ENCODE data around the gene MIF4GD.
"Not testable (repeated sequence)": the region's sequence is repeated elsewhere in the genome, so short reads cannot be mapped to it uniquely, and the experiment has no call there.

MIF4GD gene

GRCh38 chr17:75260641-75261335 is 10.2 kb downstream of the MIF4GD start:
- DNase-seq = peak in 1 of 3 donors; percentile 65
- Histone ChIP-seq H3K4me1 (ENCODE audit: control extremely low read depth in 1 of 4, control insufficient read depth in 4 of 4, insufficient read depth in 4 of 4, low read length in 3 of 4) (peaks cover 10 to 40% (median 28%) of the 10 kb centered on the region in 4 experiments), H3K9me3 (ENCODE audit: control extremely low read depth in 1 of 5, control insufficient read depth in 4 of 5, insufficient read depth in 2 of 5, low read depth in 1 of 5, low read length in 4 of 5) (no peaks in the 10 kb centered on the region), H3K4me3 (ENCODE audit: control insufficient read depth in 1 of 7, extremely low read depth in 1 of 7, insufficient read depth in 4 of 7, low read depth in 2 of 7, low read length in 6 of 7) (peak overlapping the region; percentile 77 to 99 (median 91)), H3K36me3 (ENCODE audit: control insufficient read depth in 4 of 4, insufficient read depth in 4 of 4, low read length in 3 of 4) (peaks cover 0 to 19% (median 14%) of the 10 kb centered on the region in 4 experiments), H3K27ac (ENCODE audit: insufficient read depth in 1 of 2, low read depth in 1 of 2, low read length in 2 of 2, poor library complexity in 1 of 2, severe bottlenecking in 2 of 2) (peak overlapping the region; percentile 99 to 100), H3K27me3 (replicated peaks in 2 of 5; ENCODE audit: control insufficient read depth in 4 of 5, insufficient read depth in 5 of 5, low read length in 4 of 5) (no peaks in the 10 kb centered on the region)
- WGBS (ENCODE audit: insufficient coverage) = 2% methylated on average over 14 of the region's 31 CpGs
- CTCF ChIA-PET = interaction anchor here (0.6 to 5.1 kb wide), 10 partner anchors 11 to 256 kb away, joined by 3 to 40 read pairs (median 4); partner anchors contain the start of genes MIF4GD, SLC25A19 and TSEN54
- POLR2A ChIA-PET = interaction anchor here (0.6 to 2.4 kb wide), 8 partner anchors 9 to 149 kb away, joined by 3 to 39 read pairs (median 4); partner anchors contain the start of genes MIF4GD and SLC25A19

GRCh38 chr17:75257228-75257627 is 13.8 kb downstream of the MIF4GD start:
- H3K9me3 ChIP-seq (ENCODE audit: control extremely low read depth in 1 of 5, control insufficient read depth in 4 of 5, insufficient read depth in 2 of 5, low read depth in 1 of 5, low read length in 4 of 5); POLR2A ChIA-PET; H3K27me3 ChIP-seq (replicated peaks in 2 of 5; ENCODE audit: control insufficient read depth in 4 of 5, insufficient read depth in 5 of 5, low read length in 4 of 5); DNase-seq; H3K36me3 ChIP-seq (ENCODE audit: control insufficient read depth in 4 of 4, insufficient read depth in 4 of 4, low read length in 3 of 4); H3K4me3 ChIP-seq (ENCODE audit: control insufficient read depth in 1 of 7, extremely low read depth in 1 of 7, insufficient read depth in 4 of 7, low read depth in 2 of 7, low read length in 6 of 7); H3K27ac ChIP-seq (ENCODE audit: insufficient read depth in 1 of 2, low read depth in 1 of 2, low read length in 2 of 2, poor library complexity in 1 of 2, severe bottlenecking in 2 of 2); CTCF ChIA-PET: not testable (repeated sequence)
- peaks cover 6 to 25% (median 17%) of the 10 kb centered on the region in 4 experiments for H3K4me1 ChIP-seq (ENCODE audit: control extremely low read depth in 1 of 4, control insufficient read depth in 4 of 4, insufficient read depth in 4 of 4, low read length in 3 of 4)
- WGBS (ENCODE audit: insufficient coverage) = 60% methylated on average over 1 of the region's 2 CpGs

GRCh38 chr17:75255954-75256698 is 14.9 kb downstream of the MIF4GD start:
- H3K9me3 ChIP-seq (ENCODE audit: control extremely low read depth in 1 of 5, control insufficient read depth in 4 of 5, insufficient read depth in 2 of 5, low read depth in 1 of 5, low read length in 4 of 5); H3K36me3 ChIP-seq (ENCODE audit: control insufficient read depth in 4 of 4, insufficient read depth in 4 of 4, low read length in 3 of 4); H3K4me3 ChIP-seq (ENCODE audit: control insufficient read depth in 1 of 7, extremely low read depth in 1 of 7, insufficient read depth in 4 of 7, low read depth in 2 of 7, low read length in 6 of 7); DNase-seq; POLR2A ChIA-PET; H3K27ac ChIP-seq (ENCODE audit: insufficient read depth in 1 of 2, low read depth in 1 of 2, low read length in 2 of 2, poor library complexity in 1 of 2, severe bottlenecking in 2 of 2); H3K27me3 ChIP-seq (replicated peaks in 2 of 5; ENCODE audit: control insufficient read depth in 4 of 5, insufficient read depth in 5 of 5, low read length in 4 of 5); CTCF ChIA-PET: not testable (repeated sequence)
- WGBS (ENCODE audit: insufficient coverage) = 60% methylated on average over 3 of the region's 11 CpGs
- peaks cover 6 to 29% (median 23%) of the 10 kb centered on the region in 4 experiments for H3K4me1 ChIP-seq (ENCODE audit: control extremely low read depth in 1 of 4, control insufficient read depth in 4 of 4, insufficient read depth in 4 of 4, low read length in 3 of 4)

DNA sequence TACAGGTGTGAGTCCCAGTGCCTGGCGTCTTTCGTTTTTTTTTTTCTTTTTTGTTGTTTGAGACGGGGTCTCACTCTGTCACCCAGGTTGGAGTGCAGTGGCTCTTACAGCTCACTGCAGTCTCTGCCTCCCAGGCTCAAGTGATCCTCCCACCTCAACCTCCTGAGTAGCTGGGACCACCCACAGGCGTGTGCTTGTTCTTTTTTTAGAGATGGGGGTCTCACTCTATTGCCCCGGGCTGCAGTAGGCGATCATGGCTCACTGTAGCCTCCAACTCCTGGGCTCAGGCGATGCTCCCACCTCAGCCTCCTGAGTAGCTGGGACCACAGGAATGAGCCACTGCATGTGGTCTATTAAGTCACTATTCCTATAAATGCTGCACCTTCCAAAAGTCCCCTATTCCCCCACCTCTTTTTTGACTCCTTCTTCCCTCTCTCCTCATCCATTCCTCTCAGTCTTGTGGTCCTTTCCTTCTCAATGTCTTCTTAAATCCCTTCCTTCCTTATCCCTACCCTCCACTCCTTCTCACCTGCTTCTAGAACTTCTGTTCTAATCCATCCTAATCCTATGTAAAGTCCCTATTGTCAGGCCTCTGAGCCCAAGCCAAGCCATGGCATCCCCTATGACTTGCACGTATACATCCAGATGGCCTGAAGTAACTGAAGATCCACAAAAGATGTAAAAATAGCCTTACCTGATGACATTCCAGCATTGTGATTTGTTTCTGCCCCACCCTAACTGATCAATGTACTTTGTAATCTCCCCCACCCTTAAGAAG is 18.8 kb downstream of the MIF4GD start:
- Histone ChIP-seq H3K4me3 (ENCODE audit: control insufficient read depth in 1 of 7, extremely low read depth in 1 of 7, insufficient read depth in 4 of 7, low read depth in 2 of 7, low read length in 6 of 7) (no peak overlapping the region), H3K36me3 (ENCODE audit: control insufficient read depth in 4 of 4, insufficient read depth in 4 of 4, low read length in 3 of 4) (peaks cover 0 to 5% (median 4%) of the 10 kb centered on the region in 4 experiments), H3K27me3 (replicated peaks in 2 of 5; ENCODE audit: control insufficient read depth in 4 of 5, insufficient read depth in 5 of 5, low read length in 4 of 5) (no peaks in the 10 kb centered on the region), H3K27ac (ENCODE audit: insufficient read depth in 1 of 2, low read depth in 1 of 2, low read length in 2 of 2, poor library complexity in 1 of 2, severe bottlenecking in 2 of 2) (no peak overlapping the region), H3K4me1 (ENCODE audit: control extremely low read depth in 1 of 4, control insufficient read depth in 4 of 4, insufficient read depth in 4 of 4, low read length in 3 of 4) (peaks cover 0 to 11% (median 8%) of the 10 kb centered on the region in 4 experiments), H3K9me3 (ENCODE audit: control extremely low read depth in 1 of 5, control insufficient read depth in 4 of 5, insufficient read depth in 2 of 5, low read depth in 1 of 5, low read length in 4 of 5) (no peaks in the 10 kb centered on the region)
- 89% methylated on average over 6 of the region's 8 CpGs for WGBS (ENCODE audit: insufficient coverage)
- DNase-seq = no peak
- ChIA-PET CTCF (interaction anchor here (0.6 to 0.8 kb wide), 3 partner anchors 23 to 167 kb away, joined by 3 to 4 read pairs (median 3); no protein-coding TSS in a partner anchor), POLR2A (interaction anchor here (1.4 kb wide), 1 partner anchor 9 kb away, joined by 5 read pairs; the partner anchor contains the start of genes GGA3 and MRPS7)

- CTCF ChIA-PET = interaction anchor here (0.6 to 3.5 kb wide), 7 partner anchors 10 to 208 kb away, joined by 3 to 27 read pairs (median 4); partner anchors contain the start of gene MIF4GD
- no peak overlapping the region for H3K27ac ChIP-seq (ENCODE audit: insufficient read depth in 1 of 2, low read depth in 1 of 2, low read length in 2 of 2, poor library complexity in 1 of 2, severe bottlenecking in 2 of 2)
These were observed 21.0 kb downstream of the MIF4GD start for GRCh38 chr17:75250009-75250471.

DNA sequence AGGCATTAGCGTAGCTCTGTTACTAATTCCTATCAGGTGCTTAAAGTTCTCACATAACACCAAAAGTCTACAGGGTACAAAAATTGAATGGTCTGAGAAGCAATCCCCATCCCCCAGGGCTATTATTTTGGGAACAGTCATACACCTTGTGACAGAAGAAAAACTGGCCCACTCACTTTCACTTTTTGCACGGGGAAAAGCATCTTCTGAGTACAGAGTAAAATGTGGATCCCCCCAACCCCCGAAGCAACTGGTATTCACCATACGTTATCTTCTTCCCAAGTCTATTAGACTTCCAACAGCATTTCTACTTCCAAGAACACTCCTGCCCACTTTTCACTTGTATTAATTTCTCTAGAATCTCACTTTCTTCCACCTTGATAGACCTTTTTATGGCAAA is 21.5 kb downstream of the MIF4GD start:
- Histone ChIP-seq H3K27ac (ENCODE audit: insufficient read depth in 1 of 2, low read depth in 1 of 2, low read length in 2 of 2, poor library complexity in 1 of 2, severe bottlenecking in 2 of 2) (no peak overlapping the region), H3K9me3 (ENCODE audit: control extremely low read depth in 1 of 5, control insufficient read depth in 4 of 5, insufficient read depth in 2 of 5, low read depth in 1 of 5, low read length in 4 of 5) (no peaks in the 10 kb centered on the region), H3K4me3 (ENCODE audit: control insufficient read depth in 1 of 7, extremely low read depth in 1 of 7, insufficient read depth in 4 of 7, low read depth in 2 of 7, low read length in 6 of 7) (no peak overlapping the region), H3K27me3 (replicated peaks in 2 of 5; ENCODE audit: control insufficient read depth in 4 of 5, insufficient read depth in 5 of 5, low read length in 4 of 5) (no peaks in the 10 kb centered on the region), H3K4me1 (ENCODE audit: control extremely low read depth in 1 of 4, control insufficient read depth in 4 of 4, insufficient read depth in 4 of 4, low read length in 3 of 4) (peaks cover 5 to 9% (median 7%) of the 10 kb centered on the region in 4 experiments), H3K36me3 (ENCODE audit: control insufficient read depth in 4 of 4, insufficient read depth in 4 of 4, low read length in 3 of 4) (peaks cover 0 to 25% (median 20%) of the 10 kb centered on the region in 4 experiments)
- no peak for DNase-seq
- POLR2A ChIA-PET = interaction anchor here (0.6 kb wide), 1 partner anchor 12 kb away, joined by 3 read pairs; the partner anchor contains the start of genes GGA3 and MRPS7
- CTCF ChIA-PET = interaction anchor here (0.6 to 3.5 kb wide), 6 partner anchors 9 to 46 kb away, joined by 3 to 27 read pairs (median 5); partner anchors contain the start of gene MIF4GD
- 85% methylated on average over 4 of the region's 4 CpGs for WGBS (ENCODE audit: insufficient coverage)

More at GRCh38 chr17:75250009-75250471, 21.0 kb downstream of the MIF4GD start:
- H3K4me3 ChIP-seq (ENCODE audit: control insufficient read depth in 1 of 7, extremely low read depth in 1 of 7, insufficient read depth in 4 of 7, low read depth in 2 of 7, low read length in 6 of 7) = no peak overlapping the region
- no peak for DNase-seq
- WGBS (ENCODE audit: insufficient coverage) = 82% methylated on average over 10 of the region's 11 CpGs
- H3K4me1 ChIP-seq (ENCODE audit: control extremely low read depth in 1 of 4, control insufficient read depth in 4 of 4, insufficient read depth in 4 of 4, low read length in 3 of 4) = peaks cover under 1 to 9% (median 7%) of the 10 kb centered on the region in 4 experiments
- H3K36me3 ChIP-seq (ENCODE audit: control insufficient read depth in 4 of 4, insufficient read depth in 4 of 4, low read length in 3 of 4) = peaks cover 0 to 21% (median 17%) of the 10 kb centered on the region in 4 experiments
- no peaks in the 10 kb centered on the region for H3K9me3 ChIP-seq (ENCODE audit: control extremely low read depth in 1 of 5, control insufficient read depth in 4 of 5, insufficient read depth in 2 of 5, low read depth in 1 of 5, low read length in 4 of 5)
- POLR2A ChIA-PET = no interaction called here
- no peaks in the 10 kb centered on the region for H3K27me3 ChIP-seq (replicated peaks in 2 of 5; ENCODE audit: control insufficient read depth in 4 of 5, insufficient read depth in 5 of 5, low read length in 4 of 5)

Measured in common myeloid progenitor, CD34-positive (primary cell).